Epithelial cell of esophagus (primary cell): Measurements from ENCODE around the gene ZSCAN32.

Experiments used
- DNase-seq: peaks from one replicate; pipeline ENCODE4 v3.0.0; 2010; ENCODE audit warnings: low read depth
- H3K4me3 ChIP-seq: 2 replicates; pipeline ENCODE4 v1.5.1; 2011; ENCODE audit warnings: mild to moderate bottlenecking, low read length, control low read depth
- CTCF ChIP-seq: IDR thresholded peaks from 2 replicates; pipeline ENCODE4 v1.5.1; 2011; ENCODE audit warnings: low read depth, mild to moderate bottlenecking, low read length, control low read depth, inconsistent platforms; ENCODE audit not compliant: insufficient read depth; ENCODE audit errors: missing control alignments

The ZSCAN32 gene

GRCh38 chr16:3400779-3401688 is at the start of gene ZSCAN32, which contains the start of gene ZNF174:
Gene ZSCAN32 (minus strand): TSS chr16:3401004. CDS start chr16:3397557, 3,447 bp downstream.
Gene ZNF174 (plus strand): TSS chr16:3401215. CDS start chr16:3402005, 790 bp downstream.
- peak; percentile 100 for DNase-seq
- no peak for TF ChIP-seq CTCF
- H3K4me3 ChIP-seq = peak within 1 kb of the TSS; percentile 78

- TF ChIP-seq CTCF = no peak
- peak overlapping the region; percentile 55 for H3K4me3 ChIP-seq
- peak; percentile 85 for DNase-seq
Observed at GRCh38 chr16:3444032-3444388, 43.2 kb upstream of the ZSCAN32 start.

- H3K4me3 ChIP-seq = peak within 1 kb of the TSS; percentile 55
- no peak for TF ChIP-seq CTCF
- DNase-seq = peak; percentile 90
Observed at GRCh38 chr16:3443108-3444031, 42.6 kb upstream of the ZSCAN32 start, which contains the start of the genes NAA60 and ZNF597. Gene NAA60 (plus strand): TSS chr16:3443680. CDS start chr16:3476228, 32,548 bp downstream. Gene ZNF597 (minus strand): TSS chr16:3443504. CDS start chr16:3443153, 351 bp downstream.

GRCh38 chr16:3439637-3440036 is 38.8 kb upstream of the ZSCAN32 start:
- no peak for TF ChIP-seq CTCF
- H3K4me3 ChIP-seq = no peak overlapping the region

GRCh38 chr16:3434373-3434772 is 33.6 kb upstream of the ZSCAN32 start:
- no peak for TF ChIP-seq CTCF
- H3K4me3 ChIP-seq = no peak overlapping the region

More at GRCh38 chr16:3439637-3440036, 38.8 kb upstream of the ZSCAN32 start:
- no peak for DNase-seq

GRCh38 chr16:3431779-3432219 is 31.0 kb upstream of the ZSCAN32 start:
- no peak for DNase-seq
- no peak for TF ChIP-seq CTCF
- no peak overlapping the region for H3K4me3 ChIP-seq

More at GRCh38 chr16:3434373-3434772, 33.6 kb upstream of the ZSCAN32 start:
- no peak for DNase-seq
